Measurements from ENCODE around the gene GTF3C2. TPM values are rescaled to one million over a fixed set of nuclear protein-coding genes. Genes with fewer than 3 reads are reported as not detected.

Gene GTF3C2
- total RNA-seq, 1 donor, result 36.7 TPM

DNA sequence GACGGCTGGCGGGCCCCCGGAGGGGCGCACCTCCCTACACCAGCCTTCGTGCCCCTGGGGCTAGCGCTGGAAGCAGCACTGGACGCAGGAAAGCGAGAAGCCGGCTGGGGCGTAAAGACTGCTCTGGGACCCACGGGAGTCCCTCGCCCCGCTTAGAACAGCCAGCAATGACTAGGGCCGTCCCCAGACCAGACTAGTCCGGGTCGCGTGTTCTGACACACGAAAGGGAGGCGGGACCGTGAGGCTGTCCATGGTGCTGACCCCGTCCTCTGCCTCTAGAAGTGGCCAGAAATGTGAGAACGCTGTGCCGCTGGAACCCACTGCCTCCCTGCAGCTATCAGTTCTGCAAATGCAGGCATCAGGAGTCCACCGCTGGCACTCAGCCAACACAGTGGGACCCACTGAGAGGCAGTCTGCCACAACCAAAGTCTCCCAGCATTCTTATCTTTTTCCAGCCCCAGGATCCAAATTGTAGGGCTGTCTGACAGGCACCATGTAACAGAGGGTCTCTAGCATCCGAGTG lies 48.1 kb downstream of the GTF3C2 start, which contains the start of gene UCN:
UCN (minus strand) TSS at position 87 of the 523 bp plus-strand sequence. CDS start 550 bp downstream, outside the sequence.
- TF ChIP-seq, protein P1, sequence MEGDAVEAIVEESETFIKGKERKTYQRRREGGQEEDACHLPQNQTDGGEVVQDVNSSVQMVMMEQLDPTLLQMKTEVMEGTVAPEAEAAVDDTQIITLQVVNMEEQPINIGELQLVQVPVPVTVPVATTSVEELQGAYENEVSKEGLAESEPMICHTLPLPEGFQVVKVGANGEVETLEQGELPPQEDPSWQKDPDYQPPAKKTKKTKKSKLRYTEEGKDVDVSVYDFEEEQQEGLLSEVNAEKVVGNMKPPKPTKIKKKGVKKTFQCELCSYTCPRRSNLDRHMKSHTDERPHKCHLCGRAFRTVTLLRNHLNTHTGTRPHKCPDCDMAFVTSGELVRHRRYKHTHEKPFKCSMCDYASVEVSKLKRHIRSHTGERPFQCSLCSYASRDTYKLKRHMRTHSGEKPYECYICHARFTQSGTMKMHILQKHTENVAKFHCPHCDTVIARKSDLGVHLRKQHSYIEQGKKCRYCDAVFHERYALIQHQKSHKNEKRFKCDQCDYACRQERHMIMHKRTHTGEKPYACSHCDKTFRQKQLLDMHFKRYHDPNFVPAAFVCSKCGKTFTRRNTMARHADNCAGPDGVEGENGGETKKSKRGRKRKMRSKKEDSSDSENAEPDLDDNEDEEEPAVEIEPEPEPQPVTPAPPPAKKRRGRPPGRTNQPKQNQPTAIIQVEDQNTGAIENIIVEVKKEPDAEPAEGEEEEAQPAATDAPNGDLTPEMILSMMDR (IDR thresholded peaks at IDR 0.05; ENCODE audit: insufficient read depth, low read depth, low read length), result no peak
- DNase-seq (ENCODE audit: low read depth), result peak; percentile 32
- no peak within 1 kb of the TSS for H3K4me3 ChIP-seq (ENCODE audit: low read depth, low read length)

DNA sequence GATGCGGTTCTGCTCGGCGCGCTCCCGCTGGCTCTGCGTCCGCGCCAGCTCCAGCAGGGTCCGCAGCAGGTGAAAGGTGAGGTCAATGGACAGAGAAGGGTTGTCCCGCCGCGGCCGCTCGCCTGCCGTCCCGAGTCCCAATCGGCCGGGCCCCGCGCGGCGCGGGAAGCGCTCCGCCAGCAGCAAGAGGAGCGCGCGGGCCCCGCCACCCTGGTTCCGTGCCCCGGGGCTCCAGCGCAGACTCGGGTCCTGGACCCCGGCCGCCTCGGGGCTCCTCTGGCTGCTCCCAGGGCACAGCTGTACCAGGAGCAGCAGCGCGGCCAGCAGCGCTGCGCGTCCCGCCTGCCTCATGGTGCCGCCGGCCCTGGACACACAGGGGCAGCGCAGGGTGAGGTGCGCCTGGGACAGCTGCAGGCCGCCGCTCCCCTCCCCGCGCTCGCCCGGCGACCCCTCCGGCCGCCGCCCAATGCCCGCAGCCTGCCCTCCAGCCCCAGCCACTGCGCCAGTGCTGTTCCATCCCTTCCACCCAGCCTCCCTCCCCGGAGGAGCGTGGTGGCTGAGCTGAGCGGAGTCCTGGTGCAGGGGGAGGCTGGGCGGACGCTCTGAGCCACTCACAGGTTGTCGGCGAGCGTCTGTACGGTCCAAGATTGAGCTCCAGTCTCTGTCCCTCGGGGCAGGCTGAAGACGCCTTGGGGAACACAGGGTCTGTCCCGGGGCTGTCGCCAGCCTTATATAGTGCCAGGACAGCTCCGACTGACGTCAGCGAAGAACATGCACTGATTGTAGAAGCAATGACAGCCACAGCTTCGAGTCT lies 48.8 kb downstream of the GTF3C2 start:
- no peak for DNase-seq (ENCODE audit: low read depth)
- no peak overlapping the region for H3K4me3 ChIP-seq (ENCODE audit: low read depth, low read length)
- TF ChIP-seq, protein P1 (IDR thresholded peaks at IDR 0.05; ENCODE audit: insufficient read depth, low read depth, low read length), result no peak

DNA sequence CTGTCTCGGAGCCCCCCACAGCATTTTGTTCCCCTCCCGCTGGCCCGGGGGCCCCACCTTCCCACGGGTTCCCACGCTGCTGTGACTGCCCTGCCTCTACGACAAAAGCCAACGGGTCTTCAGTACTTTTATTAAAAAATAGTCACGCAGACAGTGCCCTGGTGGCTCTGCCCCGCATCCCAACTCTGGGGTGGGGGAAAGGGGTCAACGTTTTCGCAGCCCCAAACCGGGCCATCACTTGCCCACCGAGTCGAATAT lies 49.3 kb downstream of the GTF3C2 start:
- TF ChIP-seq, protein P1 (IDR thresholded peaks at IDR 0.05; ENCODE audit: insufficient read depth, low read depth, low read length), result no peak
- DNase-seq (ENCODE audit: low read depth), result no peak
- no peak overlapping the region for H3K4me3 ChIP-seq (ENCODE audit: low read depth, low read length)

DNA sequence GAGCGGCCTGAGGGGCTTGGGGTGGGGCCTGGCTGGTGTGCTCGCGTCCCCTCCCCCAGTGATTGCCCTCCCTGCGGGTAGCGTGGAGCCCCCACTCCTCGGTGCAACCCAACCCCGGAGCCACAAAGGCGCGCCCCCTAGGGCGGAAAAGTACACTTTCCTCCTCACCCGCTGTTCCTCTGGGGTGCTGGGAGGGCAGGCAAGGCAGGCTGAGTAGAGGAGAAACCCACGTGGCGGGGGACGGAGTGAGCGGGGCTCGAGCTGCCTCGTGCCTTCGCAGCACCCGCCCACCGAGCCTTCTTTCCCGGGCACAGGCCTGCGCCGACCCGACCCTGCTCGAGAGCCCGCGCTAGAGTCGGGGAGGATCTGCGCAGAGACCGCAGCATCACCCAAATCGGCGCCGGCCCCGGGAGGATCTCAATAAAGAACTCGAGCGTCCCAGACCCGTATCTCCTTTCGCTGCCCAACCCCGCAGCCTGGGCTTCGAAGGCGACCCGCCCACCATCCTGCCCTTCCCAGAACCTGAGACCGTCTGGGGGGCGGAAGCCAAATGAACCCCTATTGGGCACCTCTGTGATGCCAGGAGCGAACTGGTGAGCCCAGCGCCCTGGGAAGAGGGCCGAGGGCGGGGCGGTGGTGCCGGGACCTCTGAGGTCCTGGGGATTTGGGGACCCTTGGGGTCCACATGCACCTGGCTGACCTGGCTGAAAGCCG lies 49.8 kb downstream of the GTF3C2 start:
- TF ChIP-seq, protein P1 (IDR thresholded peaks at IDR 0.05; ENCODE audit: insufficient read depth, low read depth, low read length), result no peak
- H3K4me3 ChIP-seq (ENCODE audit: low read depth, low read length), result no peak overlapping the region
- no peak for DNase-seq (ENCODE audit: low read depth)

DNA sequence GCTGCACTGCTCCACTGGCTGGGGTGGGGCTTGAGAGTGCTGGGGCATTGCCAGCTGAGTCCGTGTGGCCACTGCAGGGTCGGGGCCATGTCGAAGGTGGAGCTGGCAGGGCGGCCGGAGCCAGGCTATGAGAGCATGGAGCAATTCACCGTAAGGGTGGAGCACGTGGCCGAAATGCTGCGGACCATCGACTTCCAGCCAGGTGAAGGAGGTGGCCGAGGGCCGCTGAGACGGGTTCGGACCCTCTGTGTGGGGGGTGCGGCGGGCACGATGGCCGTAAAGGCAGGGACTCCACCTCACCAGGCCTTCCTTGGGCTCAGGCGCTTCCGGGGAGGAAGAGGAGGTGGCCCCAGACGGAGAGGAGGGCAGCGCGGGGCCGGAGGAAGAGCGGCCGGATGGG lies 50.4 kb downstream of the GTF3C2 start:
- no peak for DNase-seq (ENCODE audit: low read depth)
- TF ChIP-seq, protein P1 (IDR thresholded peaks at IDR 0.05; ENCODE audit: insufficient read depth, low read depth, low read length), result no peak
- H3K4me3 ChIP-seq (ENCODE audit: low read depth, low read length), result no peak overlapping the region

DNA sequence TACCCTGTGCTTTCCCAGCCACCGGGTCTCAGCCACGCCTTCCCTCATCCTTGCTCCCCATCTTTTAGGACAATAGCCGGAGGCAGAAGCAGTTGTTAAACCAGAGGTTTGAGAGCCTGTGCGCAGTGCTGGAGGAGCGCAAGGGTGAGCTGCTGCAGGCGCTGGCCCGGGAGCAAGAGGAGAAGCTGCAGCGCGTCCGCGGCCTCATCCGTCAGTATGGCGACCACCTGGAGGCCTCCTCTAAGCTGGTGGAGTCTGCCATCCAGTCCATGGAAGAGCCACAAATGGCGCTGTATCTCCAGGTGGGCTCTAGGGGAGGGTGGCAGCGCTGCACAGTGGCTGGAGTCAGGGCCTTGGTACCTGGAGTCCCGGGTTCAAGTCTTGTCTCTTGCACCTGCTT lies 51.0 kb downstream of the GTF3C2 start:
- DNase-seq (ENCODE audit: low read depth), result no peak
- TF ChIP-seq, protein P1 (IDR thresholded peaks at IDR 0.05; ENCODE audit: insufficient read depth, low read depth, low read length), result no peak
- no peak overlapping the region for H3K4me3 ChIP-seq (ENCODE audit: low read depth, low read length)

Data from fibroblast of villous mesenchyme (primary cell).